ENCODE data around the gene RASAL2. TPM values are rescaled to one million over a fixed set of nuclear protein-coding genes. Genes with fewer than 3 reads are reported as not detected.

RASAL2 gene
- total and polyA plus RNA-seq, 12 donors = 2.4 to 31.5 (median 15.0) TPM

DNA sequence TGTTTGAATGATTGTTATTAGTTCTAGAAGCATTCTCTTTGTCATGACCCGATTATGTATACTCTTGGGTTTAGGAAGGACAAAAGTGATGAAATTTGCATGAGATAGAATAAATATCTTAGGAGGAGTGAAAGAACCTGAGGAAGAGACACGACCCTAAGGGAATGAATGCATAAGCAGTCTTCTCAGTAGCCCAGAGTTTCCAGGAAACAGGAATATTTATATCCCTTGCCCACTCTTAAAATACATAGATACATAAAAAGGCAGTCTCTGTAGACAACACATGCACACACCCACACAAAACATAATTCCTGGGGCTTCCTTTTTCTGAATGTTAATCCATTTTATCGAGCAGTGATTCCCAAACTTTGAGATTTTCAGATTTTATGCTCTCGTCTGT lies 383.5 kb downstream of the RASAL2 start:
- Histone ChIP-seq H3K4me1 (replicated peaks in 1 of 2) (no peaks in the 10 kb centered on the region), H3K36me3 (replicated peaks in 1 of 2) (no peaks in the 10 kb centered on the region), H3K27me3 (no peaks in the 10 kb centered on the region), H3K9me3 (replicated peaks in 1 of 3) (no peaks in the 10 kb centered on the region), H3K27ac (no peak overlapping the region), H3K4me3 (no peak overlapping the region)
- WGBS, 4 donors = 84 to 88% (median 88%) methylated on average over 4 of the region's 4 CpGs
- TF ChIP-seq POLR2A (IDR thresholded peaks at IDR 0.05) = no peak
- TF ChIP-seq CTCF (IDR thresholded peaks at IDR 0.05) = no peak
- intact Hi-C loops (cut with DNase I) = no loop called here
- DNase-seq = no peak

- WGBS, 4 donors = 52 to 63% (median 54%) methylated on average over 1 of the region's 1 CpG
- no peaks in the 10 kb centered on the region for H3K9me3 ChIP-seq (replicated peaks in 1 of 3)
- H3K36me3 ChIP-seq (replicated peaks in 1 of 2) = no peaks in the 10 kb centered on the region
- intact Hi-C loops (cut with DNase I) = no loop called here
- H3K27me3 ChIP-seq = no peaks in the 10 kb centered on the region
- no peak for DNase-seq
- H3K4me3 ChIP-seq = no peak overlapping the region
- no peak overlapping the region for H3K27ac ChIP-seq
- no peaks in the 10 kb centered on the region for H3K4me1 ChIP-seq (replicated peaks in 1 of 2)
- TF ChIP-seq CTCF (IDR thresholded peaks at IDR 0.05) (no peak), POLR2A (IDR thresholded peaks at IDR 0.05) (no peak)
These were observed 383.9 kb downstream of the RASAL2 start for GRCh38 chr1:178477841-178478240.

GRCh38 chr1:178483251-178483957 lies 389.5 kb downstream of the RASAL2 start:
- Histone ChIP-seq H3K4me3 (no peak overlapping the region), H3K36me3 (replicated peaks in 1 of 2) (no peaks in the 10 kb centered on the region), H3K9me3 (replicated peaks in 1 of 3) (no peaks in the 10 kb centered on the region), H3K4me1 (replicated peaks in 1 of 2) (peaks cover 4 to 8% of the 10 kb centered on the region in 2 donors), H3K27ac (no peak overlapping the region), H3K27me3 (no peaks in the 10 kb centered on the region)
- TF ChIP-seq CTCF (IDR thresholded peaks at IDR 0.05) (no peak), POLR2A (IDR thresholded peaks at IDR 0.05) (no peak)
- DNase-seq = no peak
- WGBS, 4 donors = 80 to 87% (median 84%) methylated on average over 5 of the region's 5 CpGs
- intact Hi-C loops (cut with DNase I) = no loop called here

DNA sequence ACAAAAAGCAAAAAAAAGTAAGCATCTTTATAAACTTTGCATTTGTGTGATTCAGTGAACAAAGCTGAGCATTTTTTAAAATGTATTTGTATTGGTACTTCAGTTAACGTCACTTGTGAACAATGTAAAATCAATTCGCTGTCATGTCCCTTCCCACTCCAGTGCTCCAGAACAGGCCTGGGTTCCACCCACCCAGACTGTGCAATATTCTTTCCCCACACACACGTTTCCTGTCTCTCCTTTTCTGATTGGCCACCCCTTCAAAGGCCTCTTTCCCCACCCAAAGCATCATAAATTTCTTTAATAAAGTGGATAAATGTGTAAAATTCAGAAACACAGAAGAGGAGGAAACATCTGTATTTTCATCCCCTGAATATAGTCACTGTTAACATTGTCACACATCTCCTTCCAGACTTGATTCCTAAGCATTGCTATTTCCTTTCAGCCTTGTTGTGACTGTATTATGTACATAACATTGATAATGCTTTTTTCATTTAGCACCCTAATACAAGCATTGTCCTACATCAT lies 390.9 kb downstream of the RASAL2 start:
- intact Hi-C loops (cut with DNase I) = no loop called here
- DNase-seq = no peak
- no peak overlapping the region for H3K4me3 ChIP-seq
- no peaks in the 10 kb centered on the region for H3K36me3 ChIP-seq (replicated peaks in 1 of 2)
- H3K4me1 ChIP-seq (replicated peaks in 1 of 2) = peaks cover 4 to 8% of the 10 kb centered on the region in 2 donors
- TF ChIP-seq CTCF (IDR thresholded peaks at IDR 0.05) (no peak), POLR2A (IDR thresholded peaks at IDR 0.05) (no peak)
- no peak overlapping the region for H3K27ac ChIP-seq
- no peaks in the 10 kb centered on the region for H3K27me3 ChIP-seq
- 66 to 73% (median 70%) methylated on average over 3 of the region's 3 CpGs for WGBS, 4 donors
- no peaks in the 10 kb centered on the region for H3K9me3 ChIP-seq (replicated peaks in 1 of 3)

Data from adrenal gland (tissue), 12 donors.